Astrocyte (in vitro differentiated cells and primary cell): ENCODE measurements around the gene NR4A3. TPM values are rescaled to one million over a fixed set of nuclear protein-coding genes. Genes with fewer than 3 reads are reported as not detected.

Experiments used
- DNase-seq: peaks from one replicate; pipeline ENCODE4 v3.0.0-alpha.2; 2010; ENCODE audit warnings: low read depth
- FAIRE-seq: peaks from 2 replicates; lab custom pipeline; 2011; peaks lifted over from hg19 to GRCh38; lab: Jason Lieb, UNC
- H2AFZ ChIP-seq: 2 replicates; pipeline ENCODE4 v1.6.0; 2012; ENCODE audit warnings: low read depth, low read length, inconsistent platforms
- H3K27ac ChIP-seq: 2 replicates; pipeline ENCODE4 v1.5.1; 2011; ENCODE audit warnings: low read depth, low read length, inconsistent platforms
- H3K27me3 ChIP-seq: 2 replicates; pipeline ENCODE4 v1.6.0; 2011; ENCODE audit warnings: low read length, inconsistent platforms; ENCODE audit not compliant: insufficient read depth
- H3K36me3 ChIP-seq: 2 replicates; pipeline ENCODE4 v1.5.1; 2011; ENCODE audit warnings: low read length, inconsistent platforms; ENCODE audit not compliant: insufficient read depth
- H3K4me1 ChIP-seq: 2 replicates; pipeline ENCODE4 v1.5.1; 2011; ENCODE audit warnings: low read length, inconsistent platforms; ENCODE audit not compliant: insufficient read depth
- H3K4me2 ChIP-seq: 2 replicates; pipeline ENCODE4 v1.6.0; 2012; ENCODE audit warnings: low read length, inconsistent platforms
- H3K4me3 ChIP-seq: 2 replicates; pipeline ENCODE4 v1.5.1; 2011; ENCODE audit warnings: low read depth, mild to moderate bottlenecking, low read length, inconsistent platforms; ENCODE audit not compliant: insufficient read depth
- H3K79me2 ChIP-seq: 2 replicates; pipeline ENCODE4 v1.6.0; 2012; ENCODE audit warnings: mild to moderate bottlenecking, low read length, inconsistent platforms; ENCODE audit not compliant: insufficient read depth
- H3K9ac ChIP-seq: 2 replicates; pipeline ENCODE4 v1.6.0; 2012; ENCODE audit warnings: mild to moderate bottlenecking, low read length, inconsistent platforms
- H3K9me3 ChIP-seq: 2 replicates; pipeline ENCODE4 v1.5.1; 2012; ENCODE audit warnings: low read depth, mild to moderate bottlenecking, low read length, inconsistent platforms; ENCODE audit not compliant: insufficient read depth
- H4K20me1 ChIP-seq: 2 replicates; pipeline ENCODE4 v1.6.0; 2012; ENCODE audit warnings: low read length, inconsistent platforms; ENCODE audit not compliant: insufficient read depth
- H3K27ac Mint-ChIP-seq: one replicate; pipeline ENCODE4 v1.8.0; 2021; ENCODE audit warnings: mild to moderate bottlenecking, mixed read lengths; ENCODE audit not compliant: unreplicated experiment
- H3K27me3 Mint-ChIP-seq: one replicate; pipeline ENCODE4 v1.8.0; 2021; ENCODE audit warnings: low read depth, mixed read lengths; ENCODE audit not compliant: unreplicated experiment
- H3K36me3 Mint-ChIP-seq: one replicate; pipeline ENCODE4 v1.8.0; 2021; ENCODE audit warnings: low read depth, mixed read lengths; ENCODE audit not compliant: unreplicated experiment
- H3K4me1 Mint-ChIP-seq: one replicate; pipeline ENCODE4 v1.8.0; 2021; ENCODE audit warnings: low read depth, mixed read lengths; ENCODE audit not compliant: unreplicated experiment
- H3K4me3 Mint-ChIP-seq: one replicate; pipeline ENCODE4 v1.8.0; 2021; ENCODE audit warnings: mild to moderate bottlenecking, moderate library complexity, mixed read lengths; ENCODE audit not compliant: unreplicated experiment
- H3K9me3 Mint-ChIP-seq: one replicate; pipeline ENCODE4 v1.8.0; 2021; ENCODE audit warnings: mild to moderate bottlenecking, mixed read lengths; ENCODE audit not compliant: unreplicated experiment
- CTCF ChIP-seq: IDR thresholded peaks from 2 replicates; pipeline ENCODE4 v1.5.1; 2011; ENCODE audit warnings: low read depth, mild to moderate bottlenecking, inconsistent platforms, low read length, moderate library complexity; ENCODE audit not compliant: insufficient read depth
- EZH2 ChIP-seq: IDR thresholded peaks from 2 replicates; pipeline ENCODE4 v1.6.1; 2012; ENCODE audit warnings: mild to moderate bottlenecking, low read length, inconsistent platforms; ENCODE audit not compliant: insufficient read depth
- total RNA-seq: library from RNA; stranded (reverse); gene quantifications from 2 replicates; pipeline ENCODE4 v1.2.1, GENCODE V29; 2021

NR4A3 gene
- total RNA-seq, 1 donor from 2014 or later = 3.6 TPM

- TF ChIP-seq CTCF (no peak), EZH2 (no peak)
- Mint-ChIP-seq H3K27me3 (peaks cover 2% of the 10 kb centered on the region), H3K36me3 (no peaks in the 10 kb centered on the region), H3K27ac (no peak overlapping the region), H3K9me3 (no peaks in the 10 kb centered on the region), H3K4me3 (no peak overlapping the region), H3K4me1 (peaks cover 7% of the 10 kb centered on the region)
- no peaks in the 10 kb centered on the region for H3K4me1 ChIP-seq
- H3K4me3 ChIP-seq = no peak overlapping the region
- no peak overlapping the region for H3K9ac ChIP-seq
- no peaks in the 10 kb centered on the region for H3K9me3 ChIP-seq
- H4K20me1 ChIP-seq = no peaks in the 10 kb centered on the region
- no peak overlapping the region for H3K27ac ChIP-seq
- no peaks in the 10 kb centered on the region for H3K36me3 ChIP-seq
- DNase-seq = no peak
- no peak overlapping the region for H3K4me2 ChIP-seq
- H2AFZ ChIP-seq = no peak overlapping the region
- peaks cover 15% of the 10 kb centered on the region for H3K27me3 ChIP-seq
- H3K79me2 ChIP-seq = no peaks in the 10 kb centered on the region
- no peak for FAIRE-seq
Observed at GRCh38 chr9:99889120-99889519, 67.4 kb downstream of the NR4A3 start.

GRCh38 chr9:99894826-99895225, 73.1 kb downstream of the NR4A3 start:
- no peaks in the 10 kb centered on the region for H3K9me3 Mint-ChIP-seq
- H3K9ac ChIP-seq = no peak overlapping the region
- H3K27me3 ChIP-seq = peaks cover 17% of the 10 kb centered on the region
- no peaks in the 10 kb centered on the region for H3K36me3 ChIP-seq
- no peaks in the 10 kb centered on the region for H3K27me3 Mint-ChIP-seq
- H3K9me3 ChIP-seq = no peaks in the 10 kb centered on the region
- H4K20me1 ChIP-seq = no peaks in the 10 kb centered on the region
- no peak overlapping the region for H3K27ac ChIP-seq
- DNase-seq (no peak), FAIRE-seq (no peak)
- H3K4me3 ChIP-seq = no peak overlapping the region
- H2AFZ ChIP-seq = no peak overlapping the region
- no peak overlapping the region for H3K4me2 ChIP-seq
- H3K4me1 ChIP-seq = no peaks in the 10 kb centered on the region
- H3K27ac Mint-ChIP-seq = no peak overlapping the region
- no peaks in the 10 kb centered on the region for H3K79me2 ChIP-seq
- H3K36me3 Mint-ChIP-seq = no peaks in the 10 kb centered on the region
- no peak overlapping the region for H3K4me3 Mint-ChIP-seq
- TF ChIP-seq EZH2 = no peak
- TF ChIP-seq CTCF = no peak
- H3K4me1 Mint-ChIP-seq = peaks cover 3% of the 10 kb centered on the region

GRCh38 chr9:99895510-99895909, 73.8 kb downstream of the NR4A3 start:
- no peaks in the 10 kb centered on the region for H3K9me3 Mint-ChIP-seq
- Histone ChIP-seq H4K20me1 (no peaks in the 10 kb centered on the region), H3K4me1 (no peaks in the 10 kb centered on the region), H3K9ac (no peak overlapping the region), H3K36me3 (no peaks in the 10 kb centered on the region), H3K9me3 (no peaks in the 10 kb centered on the region), H3K27me3 (peaks cover 22% of the 10 kb centered on the region), H3K4me3 (no peak overlapping the region), H3K79me2 (no peaks in the 10 kb centered on the region), H3K27ac (no peak overlapping the region), H3K4me2 (no peak overlapping the region), H2AFZ (no peak overlapping the region)
- no peak for DNase-seq
- no peaks in the 10 kb centered on the region for H3K36me3 Mint-ChIP-seq
- TF ChIP-seq EZH2 (no peak), CTCF (no peak)
- H3K27me3 Mint-ChIP-seq = no peaks in the 10 kb centered on the region
- FAIRE-seq = no peak
- H3K4me1 Mint-ChIP-seq = peaks cover 3% of the 10 kb centered on the region
- H3K4me3 Mint-ChIP-seq = no peak overlapping the region
- no peak overlapping the region for H3K27ac Mint-ChIP-seq
